ENCODE results near the gene OOSP4B.
"Not testable (repeated sequence)": the region's sequence is repeated elsewhere in the genome, so short reads cannot be mapped to it uniquely, and the experiment has no call there.

OOSP4B gene

DNA sequence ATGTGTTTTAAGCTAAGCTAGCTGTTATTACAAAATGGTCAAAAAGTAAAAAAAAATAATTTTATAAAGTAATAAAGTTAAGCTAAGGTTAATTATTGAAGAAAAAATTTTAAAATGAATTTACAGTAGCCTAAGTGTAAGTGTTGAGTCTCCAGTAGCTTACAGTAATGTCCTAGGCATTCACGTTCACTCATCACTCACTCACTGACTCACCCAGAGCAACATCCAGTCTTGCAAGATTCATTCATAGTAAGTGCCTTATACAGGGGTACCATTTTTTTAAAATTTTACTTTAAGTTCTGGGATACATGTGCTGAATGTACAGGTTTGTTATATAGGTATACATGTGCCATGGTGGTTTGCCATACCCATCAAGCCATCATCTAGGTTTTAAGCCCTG lies 11.6 kb upstream of the OOSP4B start:
- ATAC-seq = no peak

DNA sequence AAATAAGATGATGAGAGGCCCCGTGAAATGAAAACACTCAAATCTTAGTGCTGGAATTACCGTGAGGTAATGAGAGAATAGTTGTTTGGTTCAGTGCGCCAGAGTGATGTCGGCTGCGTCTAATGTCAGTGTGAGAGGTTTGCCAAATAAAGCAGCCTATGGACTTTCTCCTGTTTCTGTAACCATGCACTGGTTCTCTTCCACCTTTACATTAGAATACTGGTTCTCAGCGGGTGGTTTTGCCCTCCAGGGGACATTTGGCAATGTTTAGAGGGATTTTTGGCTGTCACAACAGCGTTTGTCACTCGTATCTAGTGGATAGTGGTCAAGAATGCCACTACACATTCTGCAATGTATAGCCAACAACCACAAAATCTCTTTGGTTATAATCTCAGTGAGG lies 1.1 kb downstream of the OOSP4B start:
- TF ChIP-seq ZNF565 (CRISPR knock-in tag; conservative IDR thresholded peaks at IDR 0.05; ENCODE audit: low read depth) (no peak), ZC3H10 (CRISPR knock-in tag; IDR thresholded peaks at IDR 0.05) (no peak), SNAI2 (CRISPR knock-in tag; IDR thresholded peaks at IDR 0.05) (no peak), GLIS3 (CRISPR knock-in tag; IDR thresholded peaks at IDR 0.05) (no peak), CSDC2 (CRISPR knock-in tag; IDR thresholded peaks at IDR 0.05) (no peak), ZFP30 (CRISPR knock-in tag; IDR thresholded peaks at IDR 0.05) (no peak)
- TF ChIP-seq, protein P1, sequence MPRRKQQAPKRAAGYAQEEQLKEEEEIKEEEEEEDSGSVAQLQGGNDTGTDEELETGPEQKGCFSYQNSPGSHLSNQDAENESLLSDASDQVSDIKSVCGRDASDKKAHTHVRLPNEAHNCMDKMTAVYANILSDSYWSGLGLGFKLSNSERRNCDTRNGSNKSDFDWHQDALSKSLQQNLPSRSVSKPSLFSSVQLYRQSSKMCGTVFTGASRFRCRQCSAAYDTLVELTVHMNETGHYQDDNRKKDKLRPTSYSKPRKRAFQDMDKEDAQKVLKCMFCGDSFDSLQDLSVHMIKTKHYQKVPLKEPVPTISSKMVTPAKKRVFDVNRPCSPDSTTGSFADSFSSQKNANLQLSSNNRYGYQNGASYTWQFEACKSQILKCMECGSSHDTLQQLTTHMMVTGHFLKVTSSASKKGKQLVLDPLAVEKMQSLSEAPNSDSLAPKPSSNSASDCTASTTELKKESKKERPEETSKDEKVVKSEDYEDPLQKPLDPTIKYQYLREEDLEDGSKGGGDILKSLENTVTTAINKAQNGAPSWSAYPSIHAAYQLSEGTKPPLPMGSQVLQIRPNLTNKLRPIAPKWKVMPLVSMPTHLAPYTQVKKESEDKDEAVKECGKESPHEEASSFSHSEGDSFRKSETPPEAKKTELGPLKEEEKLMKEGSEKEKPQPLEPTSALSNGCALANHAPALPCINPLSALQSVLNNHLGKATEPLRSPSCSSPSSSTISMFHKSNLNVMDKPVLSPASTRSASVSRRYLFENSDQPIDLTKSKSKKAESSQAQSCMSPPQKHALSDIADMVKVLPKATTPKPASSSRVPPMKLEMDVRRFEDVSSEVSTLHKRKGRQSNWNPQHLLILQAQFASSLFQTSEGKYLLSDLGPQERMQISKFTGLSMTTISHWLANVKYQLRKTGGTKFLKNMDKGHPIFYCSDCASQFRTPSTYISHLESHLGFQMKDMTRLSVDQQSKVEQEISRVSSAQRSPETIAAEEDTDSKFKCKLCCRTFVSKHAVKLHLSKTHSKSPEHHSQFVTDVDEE (CRISPR knock-in tag; IDR thresholded peaks at IDR 0.05) = no peak
- ATAC-seq = no peak

More for the DNA sequence above, 11.6 kb upstream of the OOSP4B start:
- TF ChIP-seq, protein P2, sequence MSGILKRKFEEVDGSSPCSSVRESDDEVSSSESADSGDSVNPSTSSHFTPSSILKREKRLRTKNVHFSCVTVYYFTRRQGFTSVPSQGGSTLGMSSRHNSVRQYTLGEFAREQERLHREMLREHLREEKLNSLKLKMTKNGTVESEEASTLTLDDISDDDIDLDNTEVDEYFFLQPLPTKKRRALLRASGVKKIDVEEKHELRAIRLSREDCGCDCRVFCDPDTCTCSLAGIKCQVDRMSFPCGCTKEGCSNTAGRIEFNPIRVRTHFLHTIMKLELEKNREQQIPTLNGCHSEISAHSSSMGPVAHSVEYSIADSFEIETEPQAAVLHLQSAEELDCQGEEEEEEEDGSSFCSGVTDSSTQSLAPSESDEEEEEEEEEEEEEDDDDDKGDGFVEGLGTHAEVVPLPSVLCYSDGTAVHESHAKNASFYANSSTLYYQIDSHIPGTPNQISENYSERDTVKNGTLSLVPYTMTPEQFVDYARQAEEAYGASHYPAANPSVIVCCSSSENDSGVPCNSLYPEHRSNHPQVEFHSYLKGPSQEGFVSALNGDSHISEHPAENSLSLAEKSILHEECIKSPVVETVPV (CRISPR knock-in tag; IDR thresholded peaks at IDR 0.05) = no peak
- TF ChIP-seq OSR1 (CRISPR knock-in tag; IDR thresholded peaks at IDR 0.05) (no peak), PPARA (CRISPR knock-in tag; IDR thresholded peaks at IDR 0.05; ENCODE audit: borderline replicate concordance) (no peak), ESRRG (CRISPR knock-in tag; IDR thresholded peaks at IDR 0.05) (no peak), ZFP30 (CRISPR knock-in tag; IDR thresholded peaks at IDR 0.05) (no peak), GLIS3 (CRISPR knock-in tag; IDR thresholded peaks at IDR 0.05) (no peak), BACH2 (CRISPR knock-in tag; IDR thresholded peaks at IDR 0.05; ENCODE audit: borderline replicate concordance) (no peak), CSDC2 (CRISPR knock-in tag; IDR thresholded peaks at IDR 0.05) (no peak), SNAI2 (CRISPR knock-in tag; IDR thresholded peaks at IDR 0.05) (no peak), ZNF8 (CRISPR knock-in tag; IDR thresholded peaks at IDR 0.05) (no peak), TCF4 (CRISPR knock-in tag; IDR thresholded peaks at IDR 0.05; ENCODE audit: borderline replicate concordance) (no peak), ARNTL (CRISPR knock-in tag; IDR thresholded peaks at IDR 0.05; ENCODE audit: borderline replicate concordance, low read depth) (no peak)
- TF ChIP-seq, protein P3, sequence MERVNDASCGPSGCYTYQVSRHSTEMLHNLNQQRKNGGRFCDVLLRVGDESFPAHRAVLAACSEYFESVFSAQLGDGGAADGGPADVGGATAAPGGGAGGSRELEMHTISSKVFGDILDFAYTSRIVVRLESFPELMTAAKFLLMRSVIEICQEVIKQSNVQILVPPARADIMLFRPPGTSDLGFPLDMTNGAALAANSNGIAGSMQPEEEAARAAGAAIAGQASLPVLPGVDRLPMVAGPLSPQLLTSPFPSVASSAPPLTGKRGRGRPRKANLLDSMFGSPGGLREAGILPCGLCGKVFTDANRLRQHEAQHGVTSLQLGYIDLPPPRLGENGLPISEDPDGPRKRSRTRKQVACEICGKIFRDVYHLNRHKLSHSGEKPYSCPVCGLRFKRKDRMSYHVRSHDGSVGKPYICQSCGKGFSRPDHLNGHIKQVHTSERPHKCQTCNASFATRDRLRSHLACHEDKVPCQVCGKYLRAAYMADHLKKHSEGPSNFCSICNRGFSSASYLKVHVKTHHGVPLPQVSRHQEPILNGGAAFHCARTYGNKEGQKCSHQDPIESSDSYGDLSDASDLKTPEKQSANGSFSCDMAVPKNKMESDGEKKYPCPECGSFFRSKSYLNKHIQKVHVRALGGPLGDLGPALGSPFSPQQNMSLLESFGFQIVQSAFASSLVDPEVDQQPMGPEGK (CRISPR knock-in tag; IDR thresholded peaks at IDR 0.05; ENCODE audit: borderline replicate concordance) = no peak
- TF ChIP-seq, protein P1 (CRISPR knock-in tag; IDR thresholded peaks at IDR 0.05) = no peak

DNA sequence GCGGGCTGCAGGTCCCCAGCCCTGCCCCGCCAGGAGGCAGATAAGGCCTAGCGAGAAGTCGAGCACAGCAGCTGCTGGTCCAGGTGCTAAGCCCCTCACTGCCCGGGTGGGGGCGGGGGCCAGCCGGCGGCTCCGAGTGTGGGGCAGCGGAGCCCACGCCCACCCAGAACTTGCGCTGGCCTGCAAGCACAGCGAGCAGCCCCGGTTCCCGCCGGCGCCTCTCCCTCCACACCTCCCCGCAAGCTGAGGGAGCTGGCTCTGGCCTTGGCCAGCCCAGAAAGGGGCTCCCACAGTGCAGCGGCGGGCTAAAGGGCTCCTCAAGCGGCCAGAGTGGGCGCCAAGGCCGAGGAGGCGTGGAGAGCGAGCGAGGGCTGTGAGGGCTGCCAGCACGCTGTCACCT lies 3.4 kb downstream of the OOSP4B start:
- not testable (repeated sequence) for ATAC-seq

DNA sequence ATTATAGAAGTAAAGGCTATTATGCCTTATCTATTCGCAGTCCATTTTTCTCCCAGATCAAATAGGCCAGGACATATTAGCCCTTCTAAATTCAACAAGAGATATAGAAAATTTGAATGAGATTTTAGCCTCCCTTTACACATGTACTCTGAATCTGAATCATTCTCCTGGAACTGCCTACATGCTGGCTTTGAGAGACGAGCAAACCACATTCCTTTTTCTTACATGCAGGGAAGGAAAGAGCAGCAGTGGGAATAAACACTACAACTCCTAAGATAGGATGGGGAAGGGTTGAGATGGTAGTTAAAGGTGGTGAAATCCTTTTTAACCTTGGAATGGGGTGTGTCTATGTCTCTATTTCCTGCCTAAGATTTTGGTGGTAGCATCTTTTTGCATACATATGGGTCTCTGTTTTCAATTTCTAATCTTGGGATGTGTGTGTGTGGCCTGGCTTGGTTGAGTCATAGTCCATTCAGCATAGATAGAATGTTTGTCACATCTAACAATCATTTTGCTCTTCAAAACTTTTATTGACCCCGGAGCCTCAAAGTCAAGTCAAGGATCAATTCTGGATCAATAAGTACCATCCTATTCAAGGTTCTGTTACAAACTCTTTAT lies 12.1 kb downstream of the OOSP4B start:
- ATAC-seq = no peak
- TF ChIP-seq ZNF70 (CRISPR knock-in tag; IDR thresholded peaks at IDR 0.05) = no peak
- TF ChIP-seq SNAI2 (CRISPR knock-in tag; IDR thresholded peaks at IDR 0.05) = no peak
- no peak for TF ChIP-seq ZC3H10 (CRISPR knock-in tag; IDR thresholded peaks at IDR 0.05)
- no peak for TF ChIP-seq ZNF565 (CRISPR knock-in tag; conservative IDR thresholded peaks at IDR 0.05; ENCODE audit: low read depth)
- no peak for TF ChIP-seq BACH2 (CRISPR knock-in tag; IDR thresholded peaks at IDR 0.05; ENCODE audit: borderline replicate concordance)
- TF ChIP-seq TOX (CRISPR knock-in tag; IDR thresholded peaks at IDR 0.05; ENCODE audit: borderline replicate concordance) = no peak
- no peak for TF ChIP-seq ESRRG (CRISPR knock-in tag; IDR thresholded peaks at IDR 0.05)
- TF ChIP-seq ZNF8 (CRISPR knock-in tag; IDR thresholded peaks at IDR 0.05) = no peak
- TF ChIP-seq, protein P1 (CRISPR knock-in tag; IDR thresholded peaks at IDR 0.05) = no peak
- TF ChIP-seq, protein P3 (CRISPR knock-in tag; IDR thresholded peaks at IDR 0.05; ENCODE audit: borderline replicate concordance) = no peak
- TF ChIP-seq ZFP3 (CRISPR knock-in tag; IDR thresholded peaks at IDR 0.05) = no peak
- no peak for TF ChIP-seq RARB (CRISPR knock-in tag; IDR thresholded peaks at IDR 0.05)
- no peak for TF ChIP-seq GLIS3 (CRISPR knock-in tag; IDR thresholded peaks at IDR 0.05)
